K562 (cell line): ENCODE results near the gene GPR27. TPM values are rescaled to one million over a fixed set of nuclear protein-coding genes. Genes with fewer than 3 reads are reported as not detected.

Experiments
- ATAC-seq: fragments of 200-7000 bp; cut with Tn5 transposase; 3 replicates; pipeline ENCODE4 v1.9.1; 2020; ENCODE audit warnings: moderate library complexity
- BruUV-seq: library from RNA; stranded (reverse); fragments of 400-500 nt; replicated peaks from 2 replicates; lab custom pipeline; 2021; lab: Mats Ljungman, UMichigan
- CTCF ChIA-PET: fragments of 300-600 bp; formaldehyde crosslinking; extraction: SDS; loops from one replicate; lab custom pipeline; 2021; ENCODE audit warnings: low intra/inter-chr PET ratio; lab: Yijun Ruan, JAX
- POLR2A ChIA-PET: fragments of 300-600, 350-650 bp; sonication (Branson Sonifier 250); formaldehyde crosslinking; extraction: SDS; loops from one replicate; lab custom pipeline; 2021; ENCODE audit warnings: antibody characterized with exemption, inconsistent platforms; lab: Yijun Ruan, JAX
- DNase-seq, 4 experiments: peaks; one replicate each; pipeline versions ENCODE4 v3.0.0 to v3.0.0-alpha.2; 2011 to 2018; ENCODE audit warnings: low spot score in 3 of 4, mixed read lengths in 3 of 4; ENCODE audit errors: extremely low read depth in 1 of 4
- FAIRE-seq: peaks from 2 replicates; lab custom pipeline; 2011; peaks lifted over from hg19 to GRCh38; lab: Jason Lieb, UNC
- H2AFZ ChIP-seq: 2 replicates; pipeline ENCODE4 v1.6.0; 2011; ENCODE audit warnings: low read depth, low read length, control low read depth, inconsistent platforms
- H3K27ac ChIP-seq: fragments of 200-600 bp; 3 replicates; pipeline ENCODE4 v1.8.0; 2011; ENCODE audit warnings: low read depth, mild to moderate bottlenecking, control low read depth, inconsistent platforms, low read length, moderate library complexity, mixed read lengths; ENCODE audit errors: extremely low read depth
- H3K27me3 ChIP-seq, 2 experiments: fragments of 300-600 bp in 1 of 2; 2 replicates in 1 of 2; 3 replicates in 1 of 2; pipeline versions ENCODE4 v1.6.0 to v1.8.0; 2011; ENCODE audit warnings: inconsistent platforms in 2 of 2, low read length in 2 of 2, mild to moderate bottlenecking in 1 of 2, mixed read lengths in 1 of 2, moderate library complexity in 1 of 2; ENCODE audit not compliant: control insufficient read depth in 2 of 2, insufficient read depth in 2 of 2
- H3K36me3 ChIP-seq: fragments of 300-600 bp; 3 replicates; pipeline ENCODE4 v1.8.0; 2011; ENCODE audit warnings: mild to moderate bottlenecking, low read length, inconsistent platforms; ENCODE audit not compliant: control insufficient read depth, insufficient read depth
- H3K4me1 ChIP-seq, 2 experiments: fragments of 200-600 bp in 1 of 2; replicated peaks in 1 of 2; 2 replicates in 1 of 2; 3 replicates in 1 of 2; pipeline versions ENCODE4 v1.5.1 to v1.8.0; 2011; ENCODE audit warnings: inconsistent platforms in 2 of 2, low read length in 2 of 2, mild to moderate bottlenecking in 1 of 2, mixed read lengths in 1 of 2, moderate library complexity in 1 of 2; ENCODE audit not compliant: control insufficient read depth in 2 of 2, insufficient read depth in 2 of 2
- H3K4me2 ChIP-seq: 2 replicates; pipeline ENCODE4 v1.6.1; 2011; ENCODE audit warnings: low read length, control low read depth, inconsistent platforms, mixed read lengths; ENCODE audit not compliant: insufficient read depth
- H3K4me3 ChIP-seq: fragments of 200-600 bp; sonication (generic), shearing (Covaris generic); 2 replicates; pipeline ENCODE4 v1.5.1; 2016; ENCODE audit warnings: control low read depth, inconsistent platforms
- H3K79me2 ChIP-seq: fragments of 200-600 bp; 3 replicates; pipeline ENCODE4 v1.8.0; 2011; ENCODE audit warnings: low read length, inconsistent platforms; ENCODE audit not compliant: control insufficient read depth, insufficient read depth
- H3K9ac ChIP-seq, 2 experiments: 2 replicates each; pipeline versions ENCODE4 v1.6.0 to v1.6.1; 2011; ENCODE audit warnings: low read depth in 2 of 2, low read length in 2 of 2, control low read depth in 1 of 2, inconsistent platforms in 1 of 2, mild to moderate bottlenecking in 1 of 2, mixed read lengths in 1 of 2; ENCODE audit not compliant: insufficient read depth in 1 of 2
- H3K9me1 ChIP-seq: one replicate; pipeline ENCODE4 v1.6.0; 2011; ENCODE audit warnings: inconsistent platforms, mild to moderate bottlenecking, low read length, moderate library complexity; ENCODE audit not compliant: control insufficient read depth, insufficient read depth
- H3K9me3 ChIP-seq: replicated peaks from 2 replicates; pipeline ENCODE4 v1.5.1; 2011; ENCODE audit warnings: low read depth, low read length, inconsistent platforms; ENCODE audit not compliant: control insufficient read depth, insufficient read depth
- H4K20me1 ChIP-seq: replicated peaks from 2 replicates; pipeline ENCODE4 v1.6.1; 2011; ENCODE audit warnings: low read length, inconsistent platforms, mixed read lengths; ENCODE audit not compliant: control insufficient read depth, insufficient read depth
- CCNT2 ChIP-seq: IDR thresholded peaks from 2 replicates; pipeline ENCODE4 v1.6.1; 2011; ENCODE audit warnings: borderline replicate concordance, low read depth, mild to moderate bottlenecking, moderate library complexity, mixed read lengths, low read length; ENCODE audit not compliant: insufficient read length; ENCODE audit errors: extremely low read depth
- CHCHD3 ChIP-seq: fragments of 250-450 bp; sonication (Bioruptor Pico); IDR thresholded peaks from 2 replicates; pipeline ENCODE4 v2.1.2; 2022; ENCODE audit warnings: mild to moderate bottlenecking
- ELF4 ChIP-seq: fragments of 450-650 bp; formaldehyde crosslinking; IDR thresholded peaks from 2 replicates; pipeline ENCODE4 v1.4.0; 2022; ENCODE audit warnings: missing genetic modification characterization
- KLF16 ChIP-seq: IDR thresholded peaks from 2 replicates; pipeline ENCODE4 v1.6.1; 2016; ENCODE audit warnings: antibody characterized with exemption
- NFE2 ChIP-seq: IDR thresholded peaks from 2 replicates; pipeline ENCODE4 v1.6.1; 2014; ENCODE audit warnings: antibody characterized with exemption, low read depth
- RFX5 ChIP-seq: IDR thresholded peaks from 2 replicates; pipeline ENCODE4 v1.6.1; 2011; ENCODE audit warnings: low read depth, mild to moderate bottlenecking, improper control_type of control experiment, low read length
- RHOXF2B ChIP-seq: fragments of 250-450 bp; sonication (Bioruptor Pico); conservative IDR thresholded peaks from 2 replicates; pipeline ENCODE4 v1.5.1; 2021
- RNF2 ChIP-seq: sonication (generic); IDR thresholded peaks from 2 replicates; pipeline ENCODE4 v1.6.1; 2016
- WGBS: fragments of 100-300 bp; shearing (Covaris generic); methylation state at CpG from one replicate; pipeline ENCODE4 v1.1.6; 2016; ENCODE audit warnings: low coverage, mixed read lengths; ENCODE audit not compliant: insufficient coverage; ENCODE audit errors: missing lambda C conversion rate; 5-methylcytosine and 5-hydroxymethylcytosine counted together
- in situ Hi-C: fragments of 300-500 bp; cut with MboI; formaldehyde crosslinking; loops from 4 replicates; pipeline ENCODE4 v1.15.0; 2018; ENCODE audit warnings: inconsistent platforms, mixed read lengths
- intact Hi-C: fragments of 100-400 bp; cut with micrococcal nuclease; formaldehyde crosslinking; loops from 2 replicates; pipeline ENCODE4 v1.14.2; 2022
- polyA plus RNA-seq, 8 experiments: library from polyadenylated mRNA; depleted of rRNA in 4 of 8; stranded (reverse) in 5 of 8; unstranded in 3 of 8; fragments of >200 nt; fragmentation: Nextera tagmentation in 2 of 8; fragmentation: Illumina TruSeq in 1 of 8; extraction: Ambion mirVana in 2 of 8; extraction: Trizol in 1 of 8; gene quantifications; 2 replicates each; pipeline versions ENCODE4 v1.2.1 to v1.2.3, GENCODE V29; 2011 to 2014; ENCODE audit warnings: inconsistent platforms in 1 of 8, missing spikeins in 1 of 8
- total RNA-seq, 7 experiments: library from RNA; depleted of rRNA in 6 of 7; stranded (reverse); fragments of >200 nt in 6 of 7; fragmentation: Illumina TruSeq in 2 of 7; extraction: Trizol in 2 of 7; gene quantifications; 2 replicates each; pipeline versions ENCODE4 v1.2.1 to v1.2.3, GENCODE V29; 2011 to 2021; ENCODE audit warnings: low replicate concordance in 1 of 7
- TF ChIP-seq, protein P1 (sequence below): fragments of 250-450 bp; sonication (Bioruptor Pico); IDR thresholded peaks from 2 replicates; pipeline ENCODE4 v1.8.0; 2021; ENCODE audit warnings: moderate library complexity, mild to moderate bottlenecking, inconsistent platforms
- TF ChIP-seq, protein P2 (sequence below): sonication (generic); IDR thresholded peaks from 2 replicates; pipeline ENCODE4 v1.6.1; 2016

GPR27 gene
- total and polyA plus RNA-seq, 9 of the 15 experiments (the other 6 are each of a cell fraction or from before 2014, with no cell fraction given): not detected

DNA sequence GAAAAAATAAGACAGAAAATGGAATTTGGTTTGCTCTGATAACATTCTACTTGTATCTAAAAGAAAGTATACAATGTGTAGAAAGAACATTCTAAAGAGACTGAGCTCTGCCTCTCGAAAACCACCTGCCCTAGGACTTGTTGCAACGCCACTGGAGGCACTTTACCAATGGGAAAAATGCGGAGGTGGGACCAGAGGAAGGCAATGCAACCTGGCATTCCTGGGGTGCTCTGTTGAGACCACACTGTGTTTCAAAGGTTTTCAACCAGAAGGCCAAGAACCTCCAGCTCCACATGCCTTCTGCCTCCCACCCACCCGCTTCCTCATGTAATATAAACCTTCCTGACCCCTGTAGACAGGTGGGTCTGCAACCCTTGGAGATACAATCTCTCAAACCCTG, 26.8 kb downstream of the GPR27 start:
- intact Hi-C loops: no loop called here
- BruUV-seq: no TSS peak
- WGBS: 40% methylated on average over 4 of the region's 4 CpGs
- DNase-seq: no peak
- TF ChIP-seq RNF2 (no peak), RFX5 (no peak), CHCHD3 (CRISPR knock-in tag) (no peak), NFE2 (no peak), ELF4 (CRISPR knock-in tag) (no peak), KLF16 (no peak), CCNT2 (no peak), RHOXF2B (CRISPR knock-in tag) (no peak)
- TF ChIP-seq, protein P1, sequence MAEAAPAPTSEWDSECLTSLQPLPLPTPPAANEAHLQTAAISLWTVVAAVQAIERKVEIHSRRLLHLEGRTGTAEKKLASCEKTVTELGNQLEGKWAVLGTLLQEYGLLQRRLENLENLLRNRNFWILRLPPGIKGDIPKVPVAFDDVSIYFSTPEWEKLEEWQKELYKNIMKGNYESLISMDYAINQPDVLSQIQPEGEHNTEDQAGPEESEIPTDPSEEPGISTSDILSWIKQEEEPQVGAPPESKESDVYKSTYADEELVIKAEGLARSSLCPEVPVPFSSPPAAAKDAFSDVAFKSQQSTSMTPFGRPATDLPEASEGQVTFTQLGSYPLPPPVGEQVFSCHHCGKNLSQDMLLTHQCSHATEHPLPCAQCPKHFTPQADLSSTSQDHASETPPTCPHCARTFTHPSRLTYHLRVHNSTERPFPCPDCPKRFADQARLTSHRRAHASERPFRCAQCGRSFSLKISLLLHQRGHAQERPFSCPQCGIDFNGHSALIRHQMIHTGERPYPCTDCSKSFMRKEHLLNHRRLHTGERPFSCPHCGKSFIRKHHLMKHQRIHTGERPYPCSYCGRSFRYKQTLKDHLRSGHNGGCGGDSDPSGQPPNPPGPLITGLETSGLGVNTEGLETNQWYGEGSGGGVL (CRISPR knock-in tag): no peak
- TF ChIP-seq, protein P2, sequence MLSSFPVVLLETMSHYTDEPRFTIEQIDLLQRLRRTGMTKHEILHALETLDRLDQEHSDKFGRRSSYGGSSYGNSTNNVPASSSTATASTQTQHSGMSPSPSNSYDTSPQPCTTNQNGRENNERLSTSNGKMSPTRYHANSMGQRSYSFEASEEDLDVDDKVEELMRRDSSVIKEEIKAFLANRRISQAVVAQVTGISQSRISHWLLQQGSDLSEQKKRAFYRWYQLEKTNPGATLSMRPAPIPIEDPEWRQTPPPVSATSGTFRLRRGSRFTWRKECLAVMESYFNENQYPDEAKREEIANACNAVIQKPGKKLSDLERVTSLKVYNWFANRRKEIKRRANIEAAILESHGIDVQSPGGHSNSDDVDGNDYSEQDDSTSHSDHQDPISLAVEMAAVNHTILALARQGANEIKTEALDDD: no peak
- H3K9me3 ChIP-seq: no peaks in the 10 kb centered on the region
- peaks cover 0 to 21% of the 10 kb centered on the region in 2 experiments; a peak in 3 of 5 replicates for H3K4me1 ChIP-seq
- peak overlapping the region; percentile 81 for H2AFZ ChIP-seq
- H3K27ac ChIP-seq: peak overlapping the region; percentile 51; the same call in 1 of the 3 replicates
- H3K27me3 ChIP-seq: no peaks in the 10 kb centered on the region
- no peaks in the 10 kb centered on the region for H4K20me1 ChIP-seq
- no peaks in the 10 kb centered on the region for H3K79me2 ChIP-seq
- CTCF ChIA-PET: no interaction called here
- in situ Hi-C loops: no loop called here
- H3K9me1 ChIP-seq: no peaks in the 10 kb centered on the region
- no peak overlapping the region for H3K9ac ChIP-seq
- H3K4me3 ChIP-seq: no peak overlapping the region
- H3K36me3 ChIP-seq: no peaks in the 10 kb centered on the region
- H3K4me2 ChIP-seq: no peak overlapping the region
- no peak for ATAC-seq
- FAIRE-seq: no peak
- POLR2A ChIA-PET: no interaction called here
